K562 (cell line): Measurements from ENCODE around the gene SATB2. TPM values are rescaled to one million over a fixed set of nuclear protein-coding genes. Genes with fewer than 3 reads are reported as not detected.

Source experiments
- BRD9 ChIP-seq: fragments of 450-650 bp; IDR thresholded peaks from 2 replicates; pipeline ENCODE4 v1.6.1; 2018; ENCODE audit warnings: low read depth; ENCODE audit not compliant: partially characterized antibody
- C11orf30 ChIP-seq: fragments of 450-650 bp; IDR thresholded peaks from 2 replicates; pipeline ENCODE4 v1.6.1; 2016; ENCODE audit warnings: low read depth, mild to moderate bottlenecking
- DPF2 ChIP-seq: fragments of 450-650 bp; IDR thresholded peaks from 2 replicates; pipeline ENCODE4 v1.6.1; 2016
- ERF ChIP-seq: fragments of 450-650 bp; formaldehyde crosslinking; IDR thresholded peaks from 2 replicates; pipeline ENCODE4 v1.4.0; 2020; ENCODE audit warnings: mild to moderate bottlenecking, mixed read lengths
- FOXP1 ChIP-seq: sonication (generic); formaldehyde crosslinking; IDR thresholded peaks from 2 replicates; pipeline ENCODE4 v1.8.0; 2022; ENCODE audit warnings: mild to moderate bottlenecking, missing genetic modification reagents
- GABPB1 ChIP-seq: sonication (generic); formaldehyde crosslinking; IDR thresholded peaks from 2 replicates; pipeline ENCODE4 v1.8.0; 2022; ENCODE audit warnings: mild to moderate bottlenecking, missing genetic modification reagents
- GTF2A2 ChIP-seq: IDR thresholded peaks from 2 replicates; pipeline ENCODE4 v1.6.1; 2016; ENCODE audit warnings: mild to moderate bottlenecking, missing genetic modification characterization, missing compliant biosample characterization
- HNRNPH1 ChIP-seq: fragments of 200-400 bp; formaldehyde crosslinking; optimal IDR thresholded peaks from 2 replicates; pipeline ENCODE3; 2017; ENCODE audit warnings: low read depth, mild to moderate bottlenecking, low read length, moderate library complexity
- KDM5B ChIP-seq: fragments of 200-600 bp; sonication (generic); IDR thresholded peaks from 2 replicates; pipeline ENCODE4 v1.6.1; 2012; ENCODE audit warnings: low read depth, mild to moderate bottlenecking, moderate library complexity, low read length, control low read depth, inconsistent platforms; ENCODE audit not compliant: insufficient replicate concordance
- MAFK ChIP-seq: IDR thresholded peaks from 2 replicates; pipeline ENCODE4 v1.6.1; 2011; ENCODE audit warnings: low read length, improper control_type of control experiment
- PPARD ChIP-seq: fragments of 250-450 bp; sonication (Bioruptor Pico); IDR thresholded peaks from 2 replicates; pipeline ENCODE4 v1.8.0; 2022; ENCODE audit warnings: inconsistent platforms, mild to moderate bottlenecking, moderate library complexity
- RCOR1 ChIP-seq, 2 experiments: IDR thresholded peaks; 2 replicates each; pipeline ENCODE4 v1.6.1; 2012; ENCODE audit warnings: low read depth in 2 of 2, low read length in 2 of 2, borderline replicate concordance in 1 of 2, improper control_type of control experiment in 1 of 2
- SRSF1 ChIP-seq: fragments of 200-400 bp; formaldehyde crosslinking; IDR thresholded peaks from 2 replicates; pipeline ENCODE4 v1.6.1; 2017; ENCODE audit warnings: mild to moderate bottlenecking, low read depth, low read length, moderate library complexity
- ZC3H8 ChIP-seq: fragments of 450-650 bp; IDR thresholded peaks from 2 replicates; pipeline ENCODE4 v1.6.1; 2017
- ZNF133 ChIP-seq: fragments of 250-450 bp; sonication (Bioruptor Pico); IDR thresholded peaks from 2 replicates; pipeline ENCODE4 v1.4.0; 2020; ENCODE audit warnings: mild to moderate bottlenecking
- ZNF140 ChIP-seq: fragments of 250-450 bp; sonication (Bioruptor Pico); IDR thresholded peaks from 2 replicates; pipeline ENCODE4 v1.8.0; 2021; ENCODE audit warnings: moderate library complexity, mild to moderate bottlenecking, inconsistent platforms
- ZNF316 ChIP-seq: fragments of 450-650 bp; IDR thresholded peaks from 2 replicates; pipeline ENCODE4 v1.6.1; 2016
- polyA plus RNA-seq, 8 experiments: library from polyadenylated mRNA; depleted of rRNA in 4 of 8; stranded (reverse) in 5 of 8; unstranded in 3 of 8; fragments of >200 nt; fragmentation: Nextera tagmentation in 2 of 8; fragmentation: Illumina TruSeq in 1 of 8; extraction: Ambion mirVana in 2 of 8; extraction: Trizol in 1 of 8; gene quantifications; 2 replicates each; pipeline versions ENCODE4 v1.2.1 to v1.2.3, GENCODE V29; 2011 to 2014; ENCODE audit warnings: inconsistent platforms in 1 of 8, missing spikeins in 1 of 8
- total RNA-seq, 7 experiments: library from RNA; depleted of rRNA in 6 of 7; stranded (reverse); fragments of >200 nt in 6 of 7; fragmentation: Illumina TruSeq in 2 of 7; extraction: Trizol in 2 of 7; gene quantifications; 2 replicates each; pipeline versions ENCODE4 v1.2.1 to v1.2.3, GENCODE V29; 2011 to 2021; ENCODE audit warnings: low replicate concordance in 1 of 7
- TF ChIP-seq, protein P1 (sequence below): fragments of 450-650 bp; IDR thresholded peaks from 2 replicates; pipeline ENCODE4 v1.6.1; 2017; ENCODE audit warnings: antibody characterized with exemption
- TF ChIP-seq, protein P2 (sequence below): fragments of 250-450 bp; sonication (Bioruptor Pico); IDR thresholded peaks from 2 replicates; pipeline ENCODE4 v1.8.0; 2021; ENCODE audit warnings: moderate library complexity, mild to moderate bottlenecking, inconsistent platforms
- TF ChIP-seq, protein P3 (sequence below), 2 experiments: IDR thresholded peaks; 2 replicates each; pipeline ENCODE4 v1.6.1; 2011; ENCODE audit warnings: borderline replicate concordance in 1 of 2, control low read depth in 1 of 2, low read depth in 1 of 2, low read length in 1 of 2, mild to moderate bottlenecking in 1 of 2, mixed read lengths in 1 of 2, moderate library complexity in 1 of 2; ENCODE audit not compliant: insufficient read depth in 1 of 2, insufficient read length in 1 of 2, poor library complexity in 1 of 2, severe bottlenecking in 1 of 2; ENCODE audit errors: extremely low read depth in 1 of 2
- TF ChIP-seq, protein P4 (sequence below): sonication (generic); formaldehyde crosslinking; IDR thresholded peaks from 2 replicates; pipeline ENCODE4 v1.8.0; 2022; ENCODE audit warnings: missing genetic modification reagents, mild to moderate bottlenecking, moderate library complexity, borderline replicate concordance
- TF ChIP-seq, protein P5 (sequence below): fragments of 450-650 bp; IDR thresholded peaks from 2 replicates; pipeline ENCODE4 v1.6.1; 2018; ENCODE audit warnings: mild to moderate bottlenecking, low read depth; ENCODE audit not compliant: partially characterized antibody

Gene SATB2
- total and polyA plus RNA-seq, 9 of the 15 experiments (the other 6 are each of a cell fraction or from before 2014, with no cell fraction given) = 4.5 to 34.0 (median 15.1) TPM

DNA sequence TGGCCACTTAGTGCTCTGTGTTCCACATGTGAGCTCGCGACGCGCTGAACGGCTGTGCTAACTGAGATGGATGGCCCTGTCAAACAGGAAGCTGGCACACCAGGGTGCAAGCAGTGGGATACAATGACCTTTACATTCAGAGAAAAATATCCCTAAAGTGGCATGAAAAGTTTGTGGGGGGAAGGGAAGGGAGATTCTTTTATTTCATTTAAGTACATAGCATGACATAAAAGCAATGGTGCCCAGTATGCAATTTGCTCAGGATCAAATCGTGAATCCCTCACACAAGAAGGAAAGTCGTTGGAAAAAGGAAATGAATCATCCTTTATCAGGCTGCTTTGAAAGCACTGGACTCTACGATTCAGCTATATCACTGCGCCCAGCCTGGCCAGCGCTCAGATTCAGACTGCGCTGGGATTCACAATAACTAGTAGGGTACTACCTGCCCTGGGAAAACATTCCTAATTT lies 26.0 kb downstream of the SATB2 start (continued):
- TF ChIP-seq GTF2A2 (tag) (no peak), PPARD (CRISPR knock-in tag) (no peak), BRD9 (no peak), DPF2 (peak; percentile 56), RCOR1 (IDR thresholded peaks at IDR 0.05; ENCODE audit: borderline replicate concordance in 1 of 2, low read depth in 2 of 2, low read length in 2 of 2) (peak in 1 of 2 experiments; percentile 90; a peak in 2 of 4 replicates), C11orf30 (no peak), ZNF316 (no peak), ZNF140 (CRISPR knock-in tag) (no peak), FOXP1 (CRISPR knock-in tag) (no peak), KDM5B (no peak), ZC3H8 (no peak), SRSF1 (no peak), GABPB1 (CRISPR knock-in tag) (no peak), ZNF133 (CRISPR knock-in tag) (no peak), MAFK (no peak), HNRNPH1 (no peak), ERF (CRISPR knock-in tag) (no peak)
- TF ChIP-seq, protein P1, sequence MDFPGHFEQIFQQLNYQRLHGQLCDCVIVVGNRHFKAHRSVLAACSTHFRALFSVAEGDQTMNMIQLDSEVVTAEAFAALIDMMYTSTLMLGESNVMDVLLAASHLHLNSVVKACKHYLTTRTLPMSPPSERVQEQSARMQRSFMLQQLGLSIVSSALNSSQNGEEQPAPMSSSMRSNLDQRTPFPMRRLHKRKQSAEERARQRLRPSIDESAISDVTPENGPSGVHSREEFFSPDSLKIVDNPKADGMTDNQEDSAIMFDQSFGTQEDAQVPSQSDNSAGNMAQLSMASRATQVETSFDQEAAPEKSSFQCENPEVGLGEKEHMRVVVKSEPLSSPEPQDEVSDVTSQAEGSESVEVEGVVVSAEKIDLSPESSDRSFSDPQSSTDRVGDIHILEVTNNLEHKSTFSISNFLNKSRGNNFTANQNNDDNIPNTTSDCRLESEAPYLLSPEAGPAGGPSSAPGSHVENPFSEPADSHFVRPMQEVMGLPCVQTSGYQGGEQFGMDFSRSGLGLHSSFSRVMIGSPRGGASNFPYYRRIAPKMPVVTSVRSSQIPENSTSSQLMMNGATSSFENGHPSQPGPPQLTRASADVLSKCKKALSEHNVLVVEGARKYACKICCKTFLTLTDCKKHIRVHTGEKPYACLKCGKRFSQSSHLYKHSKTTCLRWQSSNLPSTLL = no peak
- TF ChIP-seq, protein P2, sequence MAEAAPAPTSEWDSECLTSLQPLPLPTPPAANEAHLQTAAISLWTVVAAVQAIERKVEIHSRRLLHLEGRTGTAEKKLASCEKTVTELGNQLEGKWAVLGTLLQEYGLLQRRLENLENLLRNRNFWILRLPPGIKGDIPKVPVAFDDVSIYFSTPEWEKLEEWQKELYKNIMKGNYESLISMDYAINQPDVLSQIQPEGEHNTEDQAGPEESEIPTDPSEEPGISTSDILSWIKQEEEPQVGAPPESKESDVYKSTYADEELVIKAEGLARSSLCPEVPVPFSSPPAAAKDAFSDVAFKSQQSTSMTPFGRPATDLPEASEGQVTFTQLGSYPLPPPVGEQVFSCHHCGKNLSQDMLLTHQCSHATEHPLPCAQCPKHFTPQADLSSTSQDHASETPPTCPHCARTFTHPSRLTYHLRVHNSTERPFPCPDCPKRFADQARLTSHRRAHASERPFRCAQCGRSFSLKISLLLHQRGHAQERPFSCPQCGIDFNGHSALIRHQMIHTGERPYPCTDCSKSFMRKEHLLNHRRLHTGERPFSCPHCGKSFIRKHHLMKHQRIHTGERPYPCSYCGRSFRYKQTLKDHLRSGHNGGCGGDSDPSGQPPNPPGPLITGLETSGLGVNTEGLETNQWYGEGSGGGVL (CRISPR knock-in tag) = no peak
- TF ChIP-seq, protein P3, sequence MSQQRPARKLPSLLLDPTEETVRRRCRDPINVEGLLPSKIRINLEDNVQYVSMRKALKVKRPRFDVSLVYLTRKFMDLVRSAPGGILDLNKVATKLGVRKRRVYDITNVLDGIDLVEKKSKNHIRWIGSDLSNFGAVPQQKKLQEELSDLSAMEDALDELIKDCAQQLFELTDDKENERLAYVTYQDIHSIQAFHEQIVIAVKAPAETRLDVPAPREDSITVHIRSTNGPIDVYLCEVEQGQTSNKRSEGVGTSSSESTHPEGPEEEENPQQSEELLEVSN (IDR thresholded peaks at IDR 0.05; ENCODE audit: borderline replicate concordance in 1 of 2, extremely low read depth in 1 of 2, insufficient read depth in 1 of 2, insufficient read length in 1 of 2, low read depth in 1 of 2, low read length in 1 of 2, poor library complexity in 1 of 2, severe bottlenecking in 1 of 2) = no peak
- TF ChIP-seq, protein P4, sequence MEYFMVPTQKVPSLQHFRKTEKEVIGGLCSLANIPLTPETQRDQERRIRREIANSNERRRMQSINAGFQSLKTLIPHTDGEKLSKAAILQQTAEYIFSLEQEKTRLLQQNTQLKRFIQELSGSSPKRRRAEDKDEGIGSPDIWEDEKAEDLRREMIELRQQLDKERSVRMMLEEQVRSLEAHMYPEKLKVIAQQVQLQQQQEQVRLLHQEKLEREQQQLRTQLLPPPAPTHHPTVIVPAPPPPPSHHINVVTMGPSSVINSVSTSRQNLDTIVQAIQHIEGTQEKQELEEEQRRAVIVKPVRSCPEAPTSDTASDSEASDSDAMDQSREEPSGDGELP (CRISPR knock-in tag) = no peak
- TF ChIP-seq, protein P5, sequence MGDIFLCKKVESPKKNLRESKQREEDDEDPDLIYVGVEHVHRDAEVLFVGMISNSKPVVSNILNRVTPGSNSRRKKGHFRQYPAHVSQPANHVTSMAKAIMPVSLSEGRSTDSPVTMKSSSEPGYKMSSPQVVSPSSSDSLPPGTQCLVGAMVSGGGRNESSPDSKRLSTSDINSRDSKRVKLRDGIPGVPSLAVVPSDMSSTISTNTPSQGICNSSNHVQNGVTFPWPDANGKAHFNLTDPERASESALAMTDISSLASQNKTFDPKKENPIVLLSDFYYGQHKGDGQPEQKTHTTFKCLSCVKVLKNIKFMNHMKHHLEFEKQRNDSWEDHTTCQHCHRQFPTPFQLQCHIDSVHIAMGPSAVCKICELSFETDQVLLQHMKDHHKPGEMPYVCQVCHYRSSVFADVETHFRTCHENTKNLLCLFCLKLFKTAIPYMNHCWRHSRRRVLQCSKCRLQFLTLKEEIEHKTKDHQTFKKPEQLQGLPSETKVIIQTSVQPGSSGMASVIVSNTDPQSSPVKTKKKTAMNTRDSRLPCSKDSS = no peak
